Activated CD4-positive, alpha-beta T cell treated with anti-CD3 and anti-CD28 coated beads, Interleukin-2, amount 50 U/mL, for 24 hours (primary cell): ENCODE data around the gene OR10V1.

Experiments used
- DNase-seq, 2 donors: peaks; one replicate each; pipeline ENCODE4 v3.0.0-alpha.2; 2020; ENCODE audit warnings: low read depth in 1 of 2, low spot score in 1 of 2

Gene OR10V1

DNA sequence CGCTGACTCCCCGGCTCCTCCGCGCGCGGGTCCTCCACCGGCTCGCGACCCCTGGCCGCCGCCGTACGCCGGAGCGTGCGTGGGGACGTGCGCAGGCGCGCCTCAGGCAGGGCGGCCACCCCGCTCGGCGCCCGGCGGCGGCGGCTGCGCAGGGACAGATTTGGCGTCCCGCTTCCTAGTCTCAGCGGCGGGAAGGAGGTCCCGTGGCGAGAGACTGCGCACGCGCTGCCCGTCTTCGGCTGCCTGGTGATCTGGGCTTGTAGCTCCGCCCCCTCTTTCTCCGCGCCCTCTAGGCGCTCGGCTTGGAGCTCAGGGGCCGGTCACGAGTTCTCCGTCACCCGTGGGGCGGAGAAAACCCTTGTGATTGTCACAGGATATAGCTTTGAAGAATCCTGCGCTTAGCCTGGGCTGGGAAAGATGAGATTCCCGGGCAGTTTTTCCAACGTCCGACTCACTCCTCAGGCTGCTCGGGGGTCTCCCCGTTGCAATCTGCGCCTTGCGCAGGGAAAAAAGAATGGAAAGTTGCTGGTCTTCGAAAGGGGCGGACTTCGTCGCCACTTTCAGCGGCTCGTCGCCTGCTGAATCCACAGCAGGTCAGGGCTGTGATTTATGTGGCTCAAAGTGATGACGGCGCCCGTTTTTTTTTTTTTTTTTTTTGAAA, 44.6 kb downstream of the OR10V1 start, which contains the start of gene PATL1:
TSS of gene PATL1 (minus strand) at position 88 of the 661 bp plus-strand sequence. CDS start 142 bp downstream, outside the sequence.
- DNase-seq, result peak; percentile 93 to 97

- peak; percentile 46 to 62 for DNase-seq
Measured at GRCh38 chr11:59668188-59668949, 45.3 kb downstream of the OR10V1 start.

DNA sequence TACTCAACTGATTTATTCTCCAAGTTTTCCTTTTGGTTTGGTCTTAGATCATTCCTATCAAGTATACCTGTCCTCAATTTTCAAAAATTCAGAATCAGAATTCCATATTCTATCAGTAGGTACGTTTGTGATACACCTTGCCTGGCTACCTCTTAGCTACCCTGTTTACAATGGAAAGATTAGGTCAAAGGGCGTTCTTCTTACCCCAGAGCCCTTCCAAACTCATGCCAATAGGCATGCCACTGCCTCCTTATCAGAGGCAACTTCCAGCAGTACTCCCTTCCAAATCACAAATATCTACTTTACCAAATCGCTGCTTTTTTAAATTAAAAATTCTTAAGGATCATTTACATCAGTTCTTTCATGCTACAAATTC, 45.8 kb downstream of the OR10V1 start:
- no peak for DNase-seq

GRCh38 chr11:59666969-59667368, 46.7 kb downstream of the OR10V1 start:
- no peak for DNase-seq
